ENCODE results near the gene SLC22A3. TPM values are rescaled to one million over a fixed set of nuclear protein-coding genes. Genes with fewer than 3 reads are reported as not detected.

The SLC22A3 gene
- total and polyA plus RNA-seq, 11 donors, result 0.45 to 3.0 (median 0.75) TPM

DNA sequence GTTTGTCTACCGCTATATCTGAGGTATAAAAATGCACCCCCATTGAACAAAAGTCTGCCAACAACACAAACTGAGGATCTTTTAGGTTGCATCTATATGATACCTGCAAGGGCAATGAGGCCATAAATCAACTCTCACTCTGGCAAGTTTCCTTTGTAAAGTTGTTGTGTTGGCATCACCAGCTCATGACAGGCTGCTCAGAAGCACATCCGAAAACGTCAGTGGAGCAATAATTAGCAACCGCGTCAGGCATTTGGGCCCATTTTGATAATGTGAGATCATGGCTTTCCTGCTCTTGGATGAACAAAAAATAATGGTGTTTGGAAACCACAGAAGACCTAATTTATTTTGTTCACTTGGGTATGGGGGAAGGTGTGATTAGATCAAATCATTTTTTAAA is 12.0 kb upstream of the SLC22A3 start:
- intact Hi-C loops (cut with DNase I), result no loop called here
- TF ChIP-seq, protein P1, sequence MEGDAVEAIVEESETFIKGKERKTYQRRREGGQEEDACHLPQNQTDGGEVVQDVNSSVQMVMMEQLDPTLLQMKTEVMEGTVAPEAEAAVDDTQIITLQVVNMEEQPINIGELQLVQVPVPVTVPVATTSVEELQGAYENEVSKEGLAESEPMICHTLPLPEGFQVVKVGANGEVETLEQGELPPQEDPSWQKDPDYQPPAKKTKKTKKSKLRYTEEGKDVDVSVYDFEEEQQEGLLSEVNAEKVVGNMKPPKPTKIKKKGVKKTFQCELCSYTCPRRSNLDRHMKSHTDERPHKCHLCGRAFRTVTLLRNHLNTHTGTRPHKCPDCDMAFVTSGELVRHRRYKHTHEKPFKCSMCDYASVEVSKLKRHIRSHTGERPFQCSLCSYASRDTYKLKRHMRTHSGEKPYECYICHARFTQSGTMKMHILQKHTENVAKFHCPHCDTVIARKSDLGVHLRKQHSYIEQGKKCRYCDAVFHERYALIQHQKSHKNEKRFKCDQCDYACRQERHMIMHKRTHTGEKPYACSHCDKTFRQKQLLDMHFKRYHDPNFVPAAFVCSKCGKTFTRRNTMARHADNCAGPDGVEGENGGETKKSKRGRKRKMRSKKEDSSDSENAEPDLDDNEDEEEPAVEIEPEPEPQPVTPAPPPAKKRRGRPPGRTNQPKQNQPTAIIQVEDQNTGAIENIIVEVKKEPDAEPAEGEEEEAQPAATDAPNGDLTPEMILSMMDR (IDR thresholded peaks at IDR 0.05), result no peak
- no peak for TF ChIP-seq POLR2A (IDR thresholded peaks at IDR 0.05)
- H3K4me3 ChIP-seq, result no peak overlapping the region
- 90 to 95% (median 93%) methylated on average over 5 of the region's 5 CpGs for WGBS, 4 donors
- peaks cover 0 to 13% (median 0%) of the 10 kb centered on the region in 9 donors for H3K27me3 ChIP-seq
- H3K27ac ChIP-seq, result no peak overlapping the region
- H3K9me3 ChIP-seq, result no peaks in the 10 kb centered on the region
- DNase-seq, result no peak
- no peaks in the 10 kb centered on the region for H3K36me3 ChIP-seq
- no peak for ATAC-seq
- H3K4me1 ChIP-seq, result no peaks in the 10 kb centered on the region

DNA sequence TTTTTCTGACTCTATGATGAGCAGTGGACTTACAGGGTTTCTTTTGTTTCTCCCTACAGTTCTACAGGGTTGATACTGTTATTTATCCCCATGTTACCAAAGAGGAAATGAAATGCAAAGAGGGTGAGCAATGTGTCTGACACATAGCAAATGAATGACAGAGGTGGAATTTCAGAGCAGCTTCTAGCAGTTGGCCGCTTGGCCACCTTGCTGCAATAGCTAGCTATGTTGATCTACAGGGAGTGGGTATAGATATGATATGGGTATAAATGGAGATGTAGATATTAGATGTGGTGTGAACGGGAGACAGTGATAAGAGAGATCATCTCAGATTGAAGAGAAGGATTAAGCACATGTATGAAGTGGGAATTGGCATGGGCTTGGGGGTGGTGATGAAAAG is 10.9 kb upstream of the SLC22A3 start:
- no peak for ATAC-seq

DNA sequence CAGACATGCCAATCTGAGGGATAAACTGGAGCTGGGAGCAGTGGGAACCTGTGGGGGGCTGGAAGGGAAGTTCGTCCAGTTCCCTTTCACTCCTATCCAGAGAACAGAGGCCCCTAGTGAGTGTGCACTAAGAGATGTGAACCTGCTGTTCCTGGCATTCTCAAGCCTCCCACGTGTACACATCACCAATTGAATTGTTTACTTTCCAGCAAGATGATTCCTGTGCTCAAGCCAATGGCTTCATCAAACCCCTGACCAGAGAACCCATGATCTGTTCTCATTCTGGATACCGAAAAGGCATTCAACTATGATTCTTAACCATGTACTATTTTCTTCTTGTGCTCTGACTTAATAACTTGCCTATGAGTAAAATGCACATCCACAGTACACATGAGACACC is 10.2 kb upstream of the SLC22A3 start:
- Histone ChIP-seq H3K36me3 (no peaks in the 10 kb centered on the region), H3K4me1 (no peaks in the 10 kb centered on the region), H3K4me3 (no peak overlapping the region), H3K27me3 (peaks cover 0 to 13% (median 0%) of the 10 kb centered on the region in 9 donors), H3K9me3 (no peaks in the 10 kb centered on the region), H3K27ac (no peak overlapping the region)
- no peak for DNase-seq
- WGBS, 4 donors, result 74 to 77% (median 76%) methylated on average over 3 of the region's 3 CpGs
- ATAC-seq, result no peak
- TF ChIP-seq, protein P1 (IDR thresholded peaks at IDR 0.05), result no peak
- no peak for TF ChIP-seq POLR2A (IDR thresholded peaks at IDR 0.05)
- intact Hi-C loops (cut with DNase I), result no loop called here

More for the DNA sequence above, 10.9 kb upstream of the SLC22A3 start:
- DNase-seq, result no peak
- WGBS, 4 donors, result 65 to 75% (median 66%) methylated on average over 2 of the region's 2 CpGs
- H3K27ac ChIP-seq, result no peak overlapping the region
- no peaks in the 10 kb centered on the region for H3K36me3 ChIP-seq
- H3K27me3 ChIP-seq, result peaks cover 0 to 13% (median 0%) of the 10 kb centered on the region in 9 donors
- intact Hi-C loops (cut with DNase I), result no loop called here
- no peak for TF ChIP-seq POLR2A (IDR thresholded peaks at IDR 0.05)
- TF ChIP-seq, protein P1 (IDR thresholded peaks at IDR 0.05), result no peak
- H3K9me3 ChIP-seq, result no peaks in the 10 kb centered on the region
- no peaks in the 10 kb centered on the region for H3K4me1 ChIP-seq
- H3K4me3 ChIP-seq, result no peak overlapping the region

DNA sequence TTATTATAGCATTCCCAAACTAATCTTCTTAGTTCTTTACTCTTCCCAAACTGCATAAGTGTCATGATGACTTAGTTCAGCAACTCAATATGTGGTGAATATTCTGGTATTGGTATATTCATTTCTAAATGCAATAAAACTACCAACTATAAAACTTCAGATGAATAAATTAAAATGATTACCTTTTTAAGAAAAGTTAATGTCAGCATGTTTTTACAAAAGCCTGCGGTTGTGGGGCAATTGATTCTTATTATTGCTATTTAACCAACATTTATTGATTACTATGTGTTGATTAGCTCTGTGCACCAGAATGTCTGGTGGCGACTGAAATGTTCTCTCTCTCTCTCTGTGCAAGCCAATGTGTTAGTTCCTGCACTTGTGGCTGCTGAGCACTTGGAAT is 5.0 kb upstream of the SLC22A3 start:
- DNase-seq, result no peak
- Histone ChIP-seq H3K27me3 (peaks cover 0 to 12% (median 0%) of the 10 kb centered on the region in 9 donors), H3K9me3 (no peaks in the 10 kb centered on the region), H3K4me1 (peaks cover 0 to 5% (median 0%) of the 10 kb centered on the region in 12 donors), H3K36me3 (no peaks in the 10 kb centered on the region), H3K4me3 (no peak overlapping the region), H3K27ac (no peak overlapping the region)
- WGBS, 4 donors, result 86 to 92% (median 90%) methylated on average over 2 of the region's 2 CpGs
- no peak for ATAC-seq
- intact Hi-C loops (cut with DNase I), result loop anchor here in 1 of 10 donors (10.0 kb wide), 1 partner anchor 112 kb away; no protein-coding TSS in a partner anchor
- no peak for TF ChIP-seq POLR2A (IDR thresholded peaks at IDR 0.05)
- TF ChIP-seq, protein P1 (IDR thresholded peaks at IDR 0.05), result no peak
